Measurements from ENCODE around the gene SPPL3.

The SPPL3 gene

GRCh38 chr12:120760349-120761254 lies 143.6 kb downstream of the SPPL3 start:
- TF ChIP-seq CTCF (IDR thresholded peaks at IDR 0.05; ENCODE audit: extremely low read depth, missing control alignments): no peak
- DNase-seq (ENCODE audit: low spot score): no peak

- no peak for DNase-seq (ENCODE audit: low spot score)
- no peak for TF ChIP-seq CTCF (IDR thresholded peaks at IDR 0.05; ENCODE audit: extremely low read depth, missing control alignments)
Measured at GRCh38 chr12:120759591-120760348, 144.4 kb downstream of the SPPL3 start.

GRCh38 chr12:120758798-120759590 lies 145.2 kb downstream of the SPPL3 start:
- no peak for TF ChIP-seq CTCF (IDR thresholded peaks at IDR 0.05; ENCODE audit: extremely low read depth, missing control alignments)
- DNase-seq (ENCODE audit: low spot score): no peak

- no peak for DNase-seq (ENCODE audit: low spot score)
- TF ChIP-seq CTCF (IDR thresholded peaks at IDR 0.05; ENCODE audit: extremely low read depth, missing control alignments): no peak
Measured at GRCh38 chr12:120757949-120758348, 146.2 kb downstream of the SPPL3 start.

GRCh38 chr12:120757226-120757742 lies 146.9 kb downstream of the SPPL3 start:
- DNase-seq (ENCODE audit: low spot score): no peak
- no peak for TF ChIP-seq CTCF (IDR thresholded peaks at IDR 0.05; ENCODE audit: extremely low read depth, missing control alignments)

- no peak for DNase-seq (ENCODE audit: low spot score)
- TF ChIP-seq CTCF (IDR thresholded peaks at IDR 0.05; ENCODE audit: extremely low read depth, missing control alignments): no peak
Measured at GRCh38 chr12:120755269-120755668, 148.9 kb downstream of the SPPL3 start.
